Right atrium auricular region (tissue), 2 donors: ENCODE data around the gene ACTG1. TPM values are rescaled to one million over a fixed set of nuclear protein-coding genes. Genes with fewer than 3 reads are reported as not detected.

Experiments used
- DNase-seq: peaks from one replicate; pipeline ENCODE4 v3.0.0-alpha.2; 2019; ENCODE audit warnings: low spot score
- H3K27ac ChIP-seq, 2 donors: fragments of 200-600 bp; sonication (generic); 1 replicate in 1 of 2; 2 replicates in 1 of 2; pipeline ENCODE4 v1.5.1; 2016 to 2019
- H3K27me3 ChIP-seq, 2 donors: fragments of 200-600 bp; sonication (generic); one replicate each; pipeline versions ENCODE4 v1.5.1 to v1.6.0; 2017 to 2019
- H3K36me3 ChIP-seq: fragments of 200-600 bp; sonication (generic); one replicate; pipeline ENCODE4 v1.5.1; 2016
- H3K4me1 ChIP-seq, 2 donors: fragments of 200-600 bp; sonication (generic); one replicate each; pipeline versions ENCODE4 v1.5.1 to v1.6.0; 2017 to 2019
- H3K4me3 ChIP-seq, 2 donors: fragments of 200-600 bp; sonication (generic); 1 replicate in 1 of 2; 2 replicates in 1 of 2; pipeline ENCODE4 v1.5.1; 2017 to 2019; ENCODE audit warnings: mild to moderate bottlenecking in 1 of 2, moderate library complexity in 1 of 2
- H3K9me3 ChIP-seq, 2 donors: fragments of 200-600 bp; sonication (generic); one replicate each; pipeline ENCODE4 v1.5.1; 2019
- CTCF ChIP-seq, 2 donors: fragments of 200-600 bp; sonication (generic); IDR thresholded peaks; one replicate each; pipeline ENCODE4 v1.5.1; 2019; ENCODE audit warnings: antibody characterized with exemption in 2 of 2
- total RNA-seq, 2 donors: library from RNA; depleted of rRNA; stranded (reverse); fragments of >200 nt; gene quantifications; one replicate each; pipeline ENCODE4 v1.1.0, GENCODE V29; 2016

The ACTG1 gene
- total RNA-seq, 2 donors from 2014 or later: 1,076 to 1,610 TPM

- Histone ChIP-seq H3K36me3 (peaks cover 72% of the 10 kb centered on the region), H3K27ac (no peak overlapping the region), H3K4me3 (no peak overlapping the region), H3K9me3 (no peaks in the 10 kb centered on the region), H3K27me3 (no peaks in the 10 kb centered on the region), H3K4me1 (peaks cover 0 to 12% of the 10 kb centered on the region in 2 donors)
- no peak for TF ChIP-seq CTCF (IDR thresholded peaks at IDR 0.05)
- no peak for DNase-seq
Observed at GRCh38 chr17:81547614-81547982, 35.0 kb upstream of the ACTG1 start.

- Histone ChIP-seq H3K9me3 (no peaks in the 10 kb centered on the region), H3K4me1 (peaks cover 0 to 12% of the 10 kb centered on the region in 2 donors), H3K36me3 (peaks cover 75% of the 10 kb centered on the region), H3K4me3 (no peak overlapping the region), H3K27me3 (no peaks in the 10 kb centered on the region), H3K27ac (no peak overlapping the region)
- no peak for TF ChIP-seq CTCF (IDR thresholded peaks at IDR 0.05)
- DNase-seq: no peak
Observed at GRCh38 chr17:81546906-81547613, 34.5 kb upstream of the ACTG1 start.

DNA sequence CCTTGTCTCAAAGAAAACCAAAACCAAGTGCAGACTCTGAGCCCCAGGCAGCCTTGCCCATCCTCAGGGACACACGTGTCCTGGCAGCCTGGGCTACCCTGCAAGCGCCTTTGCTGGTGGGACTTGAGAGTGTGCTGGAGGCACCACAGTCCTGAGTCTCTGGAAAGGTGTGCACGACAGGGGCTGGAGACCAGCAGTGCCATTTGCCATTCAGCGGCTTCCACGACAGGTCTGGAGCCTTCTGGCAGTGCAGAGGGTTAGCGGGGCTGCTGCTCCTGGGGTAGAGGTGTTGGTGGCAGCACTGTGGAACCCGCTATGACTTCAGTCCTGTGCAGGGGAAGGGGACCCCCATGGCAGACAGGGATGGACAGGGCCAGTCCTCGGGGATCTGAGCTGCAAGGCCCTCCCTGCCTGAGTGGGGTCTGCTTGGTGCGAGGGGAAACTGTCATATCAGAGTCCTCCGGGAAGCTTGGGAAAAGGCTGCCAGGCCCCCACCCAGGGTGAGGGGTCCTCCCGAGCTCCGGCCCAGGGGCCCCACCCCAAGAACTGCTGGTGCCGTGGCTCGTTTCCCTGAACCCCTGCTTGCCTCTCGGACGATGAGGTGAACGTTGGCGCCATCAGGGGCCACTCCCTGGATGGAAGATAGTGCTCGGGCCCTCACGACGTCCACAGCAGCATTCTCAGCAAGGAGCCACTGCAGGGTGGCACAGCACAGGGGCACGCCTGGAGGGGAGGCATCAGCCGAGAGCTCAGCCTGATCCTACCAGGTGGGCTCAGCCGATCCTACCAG is 32.8 kb upstream of the ACTG1 start:
- H3K36me3 ChIP-seq: peaks cover 80% of the 10 kb centered on the region
- no peak overlapping the region for H3K4me3 ChIP-seq
- TF ChIP-seq CTCF (IDR thresholded peaks at IDR 0.05): no peak
- no peaks in the 10 kb centered on the region for H3K27me3 ChIP-seq
- DNase-seq: no peak
- no peaks in the 10 kb centered on the region for H3K9me3 ChIP-seq
- no peaks in the 10 kb centered on the region for H3K4me1 ChIP-seq
- no peak overlapping the region for H3K27ac ChIP-seq

GRCh38 chr17:81544281-81544974 is 31.8 kb upstream of the ACTG1 start:
- Histone ChIP-seq H3K9me3 (no peaks in the 10 kb centered on the region), H3K36me3 (peaks cover 78% of the 10 kb centered on the region), H3K27me3 (no peaks in the 10 kb centered on the region), H3K4me1 (no peaks in the 10 kb centered on the region), H3K4me3 (no peak overlapping the region), H3K27ac (no peak overlapping the region)
- no peak for DNase-seq
- no peak for TF ChIP-seq CTCF (IDR thresholded peaks at IDR 0.05)

- Histone ChIP-seq H3K4me3 (no peak overlapping the region), H3K27ac (no peak overlapping the region), H3K9me3 (no peaks in the 10 kb centered on the region), H3K4me1 (no peaks in the 10 kb centered on the region), H3K36me3 (peaks cover 75% of the 10 kb centered on the region), H3K27me3 (no peaks in the 10 kb centered on the region)
- TF ChIP-seq CTCF (IDR thresholded peaks at IDR 0.05): no peak
- no peak for DNase-seq
Observed at GRCh38 chr17:81543756-81544155, 31.2 kb upstream of the ACTG1 start.
